MM.1S (cell line): ENCODE data around the gene MTCL1.

Source experiments
- CTCF ChIP-seq: fragments of 300-600 bp; sonication (generic); IDR thresholded peaks from 2 replicates; pipeline ENCODE4 v1.5.1; 2016; ENCODE audit warnings: antibody characterized with exemption, low read length, mixed read lengths
- EZH2 ChIP-seq: fragments of 300-600 bp; sonication (generic); optimal IDR thresholded peaks from 2 replicates; pipeline ENCODE3; 2017; ENCODE audit warnings: low read depth, mild to moderate bottlenecking, antibody characterized with exemption, low read length, mixed read lengths
- EZH2phosphoT487 ChIP-seq: fragments of 300-600 bp; sonication (generic); IDR thresholded peaks from 2 replicates; pipeline ENCODE4 v1.6.1; 2018; ENCODE audit warnings: antibody characterized with exemption, low read length

- no peak for TF ChIP-seq CTCF
- no peak for TF ChIP-seq EZH2
- TF ChIP-seq EZH2phosphoT487, result no peak
These were observed 40.1 kb downstream of the MTCL1 start for GRCh38 chr18:8745355-8746014.
